WTC11 (cell line): ENCODE results near the gene OTUD1. TPM values are rescaled to one million over a fixed set of nuclear protein-coding genes. Genes with fewer than 3 reads are reported as not detected.

Experiments
- ATAC-seq: fragments of 200-7000 bp; cut with Tn5 transposase; 2 replicates; pipeline ENCODE4 v1.10.0; 2021; ENCODE audit warnings: mild to moderate bottlenecking, moderate library complexity
- CTCF ChIA-PET: fragments of 300-600 bp; sonication (Branson Sonifier 250); formaldehyde crosslinking; loops from one replicate; lab custom pipeline; 2021; ENCODE audit warnings: antibody characterized with exemption; lab: Charles Lee
- POLR2A ChIA-PET: fragments of 350-600 bp; sonication (Branson Sonifier 250); formaldehyde crosslinking; loops from one replicate; lab custom pipeline; 2021; ENCODE audit warnings: antibody characterized with exemption; lab: Charles Lee
- DNase-seq: peaks from one replicate; pipeline ENCODE4 v3.0.0; 2021; ENCODE audit warnings: low spot score
- H3K27ac Mint-ChIP-seq: 2 replicates; pipeline ENCODE4 v1.8.0; 2021; ENCODE audit warnings: mixed read lengths
- H3K27me3 Mint-ChIP-seq: 2 replicates; pipeline ENCODE4 v1.8.0; 2021; ENCODE audit warnings: low read depth, mild to moderate bottlenecking, moderate library complexity, mixed read lengths
- H3K36me3 Mint-ChIP-seq: 2 replicates; pipeline ENCODE4 v1.8.0; 2021; ENCODE audit warnings: mixed read lengths
- H3K4me1 Mint-ChIP-seq: 2 replicates; pipeline ENCODE4 v1.8.0; 2022; ENCODE audit warnings: mixed read lengths
- H3K4me3 Mint-ChIP-seq: 2 replicates; pipeline ENCODE4 v1.8.0; 2021; ENCODE audit warnings: mild to moderate bottlenecking, moderate library complexity, mixed read lengths
- H3K9me3 Mint-ChIP-seq: 2 replicates; pipeline ENCODE4 v1.8.0; 2021; ENCODE audit warnings: mixed read lengths
- ATF3 ChIP-seq: sonication (generic); formaldehyde crosslinking; conservative IDR thresholded peaks from 2 replicates; pipeline ENCODE4 v1.8.1; 2022; ENCODE audit warnings: mild to moderate bottlenecking, missing genetic modification reagents
- EMX1 ChIP-seq: fragments of 250-450 bp; sonication (Bioruptor Pico); IDR thresholded peaks from 2 replicates; pipeline ENCODE4 v1.8.0; 2021; ENCODE audit warnings: mild to moderate bottlenecking
- FOXK1 ChIP-seq: sonication (generic); formaldehyde crosslinking; IDR thresholded peaks from 2 replicates; pipeline ENCODE4 v1.8.0; 2022; ENCODE audit warnings: mild to moderate bottlenecking, moderate library complexity, missing genetic modification reagents
- GRHL2 ChIP-seq: fragments of 250-450 bp; sonication (Bioruptor Pico); IDR thresholded peaks from 2 replicates; pipeline ENCODE4 v1.8.0; 2022; ENCODE audit warnings: mild to moderate bottlenecking, moderate library complexity; ENCODE audit not compliant: insufficient replicate concordance, severe bottlenecking
- HMGXB4 ChIP-seq: sonication (generic); formaldehyde crosslinking; IDR thresholded peaks from 2 replicates; pipeline ENCODE4 v1.8.1; 2023; ENCODE audit warnings: mild to moderate bottlenecking, moderate library complexity, missing genetic modification reagents
- SMAD4 ChIP-seq: sonication (generic); formaldehyde crosslinking; IDR thresholded peaks from 2 replicates; pipeline ENCODE4 v1.8.0; 2022; ENCODE audit warnings: mild to moderate bottlenecking, missing genetic modification reagents
- SP1 ChIP-seq: sonication (generic); formaldehyde crosslinking; conservative IDR thresholded peaks from 2 replicates; pipeline ENCODE4 v1.8.1; 2022; ENCODE audit warnings: missing genetic modification reagents
- ZMAT4 ChIP-seq: fragments of 250-450 bp; sonication (Bioruptor Pico); IDR thresholded peaks from 2 replicates; pipeline ENCODE4 v1.9.0; 2021; ENCODE audit warnings: mild to moderate bottlenecking
- ZNF281 ChIP-seq: sonication (generic); formaldehyde crosslinking; IDR thresholded peaks from 2 replicates; pipeline ENCODE4 v1.8.0; 2023; ENCODE audit warnings: mild to moderate bottlenecking, missing genetic modification reagents
- ZNF317 ChIP-seq: sonication (generic); formaldehyde crosslinking; IDR thresholded peaks from 2 replicates; pipeline ENCODE4 v1.8.1; 2023; ENCODE audit warnings: low read depth, mild to moderate bottlenecking, moderate library complexity, missing genetic modification reagents, borderline replicate concordance
- ZNF532 ChIP-seq: fragments of 250-450 bp; sonication (Bioruptor Pico); IDR thresholded peaks from 2 replicates; pipeline ENCODE4 v1.9.0; 2021; ENCODE audit warnings: mild to moderate bottlenecking, borderline replicate concordance
- total RNA-seq: library from RNA; stranded (reverse); gene quantifications from 3 replicates; pipeline ENCODE4 v1.2.3, GENCODE V29; 2021
- TF ChIP-seq, protein P1 (sequence below): sonication (generic); formaldehyde crosslinking; IDR thresholded peaks from 2 replicates; pipeline ENCODE4 v1.8.0; 2022; ENCODE audit warnings: mild to moderate bottlenecking, missing genetic modification reagents
- TF ChIP-seq, protein P2 (sequence below): sonication (generic); formaldehyde crosslinking; IDR thresholded peaks from 2 replicates; pipeline ENCODE4 v1.8.0; 2022; ENCODE audit warnings: mild to moderate bottlenecking, missing genetic modification reagents
- TF ChIP-seq, protein P3 (sequence below): fragments of 250-450 bp; sonication (Bioruptor Pico); IDR thresholded peaks from 2 replicates; pipeline ENCODE4 v2.1.2; 2022; ENCODE audit warnings: mild to moderate bottlenecking, moderate library complexity
- TF ChIP-seq, protein P4 (sequence below): fragments of 200-600 bp; IDR thresholded peaks from 2 replicates; pipeline ENCODE4 v1.8.0; 2022; ENCODE audit warnings: antibody characterized with exemption

OTUD1 gene
- total RNA-seq, 1 experiment from 2014 or later, result 9.0 TPM

- TF ChIP-seq SP1 (CRISPR knock-in tag), result no peak
- TF ChIP-seq ZNF532 (CRISPR knock-in tag), result no peak
- no peak for TF ChIP-seq ATF3 (CRISPR knock-in tag)
- TF ChIP-seq, protein P1, sequence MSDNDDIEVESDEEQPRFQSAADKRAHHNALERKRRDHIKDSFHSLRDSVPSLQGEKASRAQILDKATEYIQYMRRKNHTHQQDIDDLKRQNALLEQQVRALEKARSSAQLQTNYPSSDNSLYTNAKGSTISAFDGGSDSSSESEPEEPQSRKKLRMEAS (CRISPR knock-in tag), result no peak
- no peak for TF ChIP-seq GRHL2 (CRISPR knock-in tag)
- TF ChIP-seq, protein P2, sequence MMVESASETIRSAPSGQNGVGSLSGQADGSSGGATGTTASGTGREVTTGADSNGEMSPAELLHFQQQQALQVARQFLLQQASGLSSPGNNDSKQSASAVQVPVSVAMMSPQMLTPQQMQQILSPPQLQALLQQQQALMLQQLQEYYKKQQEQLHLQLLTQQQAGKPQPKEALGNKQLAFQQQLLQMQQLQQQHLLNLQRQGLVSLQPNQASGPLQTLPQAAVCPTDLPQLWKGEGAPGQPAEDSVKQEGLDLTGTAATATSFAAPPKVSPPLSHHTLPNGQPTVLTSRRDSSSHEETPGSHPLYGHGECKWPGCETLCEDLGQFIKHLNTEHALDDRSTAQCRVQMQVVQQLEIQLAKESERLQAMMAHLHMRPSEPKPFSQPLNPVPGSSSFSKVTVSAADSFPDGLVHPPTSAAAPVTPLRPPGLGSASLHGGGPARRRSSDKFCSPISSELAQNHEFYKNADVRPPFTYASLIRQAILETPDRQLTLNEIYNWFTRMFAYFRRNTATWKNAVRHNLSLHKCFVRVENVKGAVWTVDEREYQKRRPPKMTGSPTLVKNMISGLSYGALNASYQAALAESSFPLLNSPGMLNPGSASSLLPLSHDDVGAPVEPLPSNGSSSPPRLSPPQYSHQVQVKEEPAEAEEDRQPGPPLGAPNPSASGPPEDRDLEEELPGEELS (CRISPR knock-in tag), result no peak
- TF ChIP-seq SMAD4 (CRISPR knock-in tag), result no peak
- TF ChIP-seq ZNF281 (CRISPR knock-in tag), result no peak
- TF ChIP-seq, protein P3, sequence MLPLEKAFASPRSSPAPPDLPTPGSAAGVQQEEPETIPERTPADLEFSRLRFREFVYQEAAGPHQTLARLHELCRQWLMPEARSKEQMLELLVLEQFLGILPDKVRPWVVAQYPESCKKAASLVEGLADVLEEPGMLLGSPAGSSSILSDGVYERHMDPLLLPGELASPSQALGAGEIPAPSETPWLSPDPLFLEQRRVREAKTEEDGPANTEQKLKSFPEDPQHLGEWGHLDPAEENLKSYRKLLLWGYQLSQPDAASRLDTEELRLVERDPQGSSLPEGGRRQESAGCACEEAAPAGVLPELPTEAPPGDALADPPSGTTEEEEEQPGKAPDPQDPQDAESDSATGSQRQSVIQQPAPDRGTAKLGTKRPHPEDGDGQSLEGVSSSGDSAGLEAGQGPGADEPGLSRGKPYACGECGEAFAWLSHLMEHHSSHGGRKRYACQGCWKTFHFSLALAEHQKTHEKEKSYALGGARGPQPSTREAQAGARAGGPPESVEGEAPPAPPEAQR (CRISPR knock-in tag), result no peak
- TF ChIP-seq ZMAT4 (CRISPR knock-in tag), result no peak
These were observed 35.8 kb downstream of the OTUD1 start for GRCh38 chr10:23474626-23475025.

DNA sequence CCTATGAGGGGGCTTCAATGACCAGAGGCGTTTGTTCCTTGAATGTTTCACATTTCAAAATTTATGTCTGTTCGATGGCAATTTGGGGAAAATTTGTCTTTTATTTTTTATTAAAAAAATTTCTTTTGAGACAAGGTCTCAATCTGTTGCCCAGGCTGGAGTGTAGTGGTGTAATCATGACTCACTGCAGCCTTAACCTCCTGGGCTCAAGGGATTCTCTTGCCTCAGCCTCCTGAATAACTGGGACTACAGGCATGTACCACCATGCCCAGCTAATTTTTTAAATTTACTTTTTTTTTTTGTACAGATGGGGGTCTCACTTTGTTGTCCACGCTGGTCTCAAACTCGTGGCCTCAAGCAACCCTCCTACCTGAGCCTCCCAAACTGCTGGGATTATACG, 39.7 kb downstream of the OTUD1 start:
- no peak for ATAC-seq

More at GRCh38 chr10:23474626-23475025, 35.8 kb downstream of the OTUD1 start:
- H3K4me3 Mint-ChIP-seq, result no peak overlapping the region
- H3K27ac Mint-ChIP-seq, result no peak overlapping the region
- ChIA-PET CTCF (no interaction called here), POLR2A (no interaction called here)
- DNase-seq (no peak), ATAC-seq (no peak)
- H3K27me3 Mint-ChIP-seq, result peaks cover 3% of the 10 kb centered on the region; the same call in 1 of the 2 replicates
- no peaks in the 10 kb centered on the region for H3K9me3 Mint-ChIP-seq
- H3K36me3 Mint-ChIP-seq, result no peaks in the 10 kb centered on the region
- H3K4me1 Mint-ChIP-seq, result peaks cover 29% of the 10 kb centered on the region

More for the DNA sequence above, 39.7 kb downstream of the OTUD1 start:
- no peak for DNase-seq
- Mint-ChIP-seq H3K27me3 (no peaks in the 10 kb centered on the region), H3K4me1 (peaks cover 6% of the 10 kb centered on the region), H3K4me3 (no peak overlapping the region), H3K36me3 (no peaks in the 10 kb centered on the region), H3K9me3 (no peaks in the 10 kb centered on the region), H3K27ac (no peak overlapping the region)
- no peak for TF ChIP-seq FOXK1 (CRISPR knock-in tag)
- no peak for TF ChIP-seq EMX1
- no peak for TF ChIP-seq ZNF317
- TF ChIP-seq HMGXB4, result no peak
- no peak for TF ChIP-seq GRHL2 (CRISPR knock-in tag)
- TF ChIP-seq, protein P4, sequence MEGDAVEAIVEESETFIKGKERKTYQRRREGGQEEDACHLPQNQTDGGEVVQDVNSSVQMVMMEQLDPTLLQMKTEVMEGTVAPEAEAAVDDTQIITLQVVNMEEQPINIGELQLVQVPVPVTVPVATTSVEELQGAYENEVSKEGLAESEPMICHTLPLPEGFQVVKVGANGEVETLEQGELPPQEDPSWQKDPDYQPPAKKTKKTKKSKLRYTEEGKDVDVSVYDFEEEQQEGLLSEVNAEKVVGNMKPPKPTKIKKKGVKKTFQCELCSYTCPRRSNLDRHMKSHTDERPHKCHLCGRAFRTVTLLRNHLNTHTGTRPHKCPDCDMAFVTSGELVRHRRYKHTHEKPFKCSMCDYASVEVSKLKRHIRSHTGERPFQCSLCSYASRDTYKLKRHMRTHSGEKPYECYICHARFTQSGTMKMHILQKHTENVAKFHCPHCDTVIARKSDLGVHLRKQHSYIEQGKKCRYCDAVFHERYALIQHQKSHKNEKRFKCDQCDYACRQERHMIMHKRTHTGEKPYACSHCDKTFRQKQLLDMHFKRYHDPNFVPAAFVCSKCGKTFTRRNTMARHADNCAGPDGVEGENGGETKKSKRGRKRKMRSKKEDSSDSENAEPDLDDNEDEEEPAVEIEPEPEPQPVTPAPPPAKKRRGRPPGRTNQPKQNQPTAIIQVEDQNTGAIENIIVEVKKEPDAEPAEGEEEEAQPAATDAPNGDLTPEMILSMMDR, result no peak
- CTCF ChIA-PET, result no interaction called here
- POLR2A ChIA-PET, result no interaction called here
